G401.6 (cell line): Measurements from ENCODE around the gene MRPS18C.
A peak's percentile ranks its signal among the peaks of the same experiment; 100 is the strongest.
"Not testable (repeated sequence)": the region's sequence is repeated elsewhere in the genome, so short reads cannot be mapped to it uniquely, and the experiment has no call there.

Experiments used
- FAIRE-seq: peaks from 2 replicates; lab custom pipeline; 2012; peaks lifted over from hg19 to GRCh38; lab: Jason Lieb, UNC

The MRPS18C gene

GRCh38 chr4:83455281-83456183 is at the start of gene MRPS18C, which contains the start of gene HELQ:
Gene MRPS18C (plus strand): TSS chr4:83456058. CDS start chr4:83456078, 20 bp downstream.
Gene HELQ (minus strand): TSS chr4:83455823. CDS start chr4:83455693, 130 bp downstream.
- peak; percentile 88 for FAIRE-seq

- no peak for FAIRE-seq
Measured at GRCh38 chr4:83408908-83409307, 47.0 kb upstream of the MRPS18C start.

- FAIRE-seq = no peak
Measured at GRCh38 chr4:83413676-83414075, 42.2 kb upstream of the MRPS18C start.

- no peak for FAIRE-seq
Measured at GRCh38 chr4:83417566-83417965, 38.3 kb upstream of the MRPS18C start.

GRCh38 chr4:83418211-83418610 is 37.6 kb upstream of the MRPS18C start:
- FAIRE-seq = peak; percentile 28

- FAIRE-seq = no peak
Measured at GRCh38 chr4:83431200-83431599, 24.7 kb upstream of the MRPS18C start.

- FAIRE-seq = no peak
Measured at GRCh38 chr4:83436680-83437079, 19.2 kb upstream of the MRPS18C start.

- no peak for FAIRE-seq
Measured at GRCh38 chr4:83438719-83439118, 17.1 kb upstream of the MRPS18C start.

- peak; percentile 34 for FAIRE-seq
Measured at GRCh38 chr4:83440148-83440814, 15.6 kb upstream of the MRPS18C start.

GRCh38 chr4:83440899-83441298 is 15.0 kb upstream of the MRPS18C start:
- FAIRE-seq = no peak

- FAIRE-seq = no peak
Measured at GRCh38 chr4:83449009-83449408, 6.8 kb upstream of the MRPS18C start.

GRCh38 chr4:83454686-83455085 is 1.2 kb upstream of the MRPS18C start:
- FAIRE-seq = no peak

GRCh38 chr4:83456184-83456501 is 285 bp downstream of the MRPS18C start:
- no peak for FAIRE-seq

- no peak for FAIRE-seq
Measured at GRCh38 chr4:83473423-83473822, 17.6 kb downstream of the MRPS18C start.

- no peak for FAIRE-seq
Measured at GRCh38 chr4:83473966-83474365, 18.1 kb downstream of the MRPS18C start.

- FAIRE-seq = no peak
Measured at GRCh38 chr4:83484500-83485461, 28.9 kb downstream of the MRPS18C start, which contains the start of gene ABRAXAS1. Gene ABRAXAS1 (minus strand): TSS chr4:83485100. CDS start chr4:83485072, 28 bp downstream.

GRCh38 chr4:83486457-83487129 is 30.7 kb downstream of the MRPS18C start:
- FAIRE-seq = no peak

GRCh38 chr4:83489711-83490326 is 34.0 kb downstream of the MRPS18C start:
- FAIRE-seq = no peak

- FAIRE-seq = peak; percentile 96
Measured at GRCh38 chr4:83490876-83491450, 35.1 kb downstream of the MRPS18C start.

GRCh38 chr4:83496085-83496917 is 40.4 kb downstream of the MRPS18C start:
- not testable (repeated sequence) for FAIRE-seq
